NCI-H748 (cell line): ENCODE measurements around the gene C7orf33.
"Not testable (repeated sequence)": the region's sequence is repeated elsewhere in the genome, so short reads cannot be mapped to it uniquely, and the experiment has no call there.

Experiments used
- DNase-seq: peaks from one replicate; lab custom pipeline; 2025; ENCODE audit not compliant: unreplicated experiment; lab: John Stamatoyannopoulos, UW

C7orf33 gene

GRCh38 chr7:148579366-148579765, 11.2 kb upstream of the C7orf33 start:
- no peak for DNase-seq

GRCh38 chr7:148580446-148580845, 10.1 kb upstream of the C7orf33 start:
- no peak for DNase-seq

GRCh38 chr7:148581624-148582023, 8.9 kb upstream of the C7orf33 start:
- DNase-seq = no peak

- DNase-seq = no peak
Observed at GRCh38 chr7:148584154-148584827, 6.3 kb upstream of the C7orf33 start.

- no peak for DNase-seq
Observed at GRCh38 chr7:148585399-148585798, 5.2 kb upstream of the C7orf33 start.

GRCh38 chr7:148587076-148587475, 3.5 kb upstream of the C7orf33 start:
- DNase-seq = no peak

- DNase-seq = no peak
Observed at GRCh38 chr7:148588168-148588567, 2.4 kb upstream of the C7orf33 start.

- DNase-seq = peak; percentile 9
Observed at GRCh38 chr7:148588670-148589131, 1.9 kb upstream of the C7orf33 start.

GRCh38 chr7:148589640-148590039, 926 bp upstream of the C7orf33 start:
- no peak for DNase-seq

GRCh38 chr7:148596354-148596753, 5.8 kb downstream of the C7orf33 start:
- not testable (repeated sequence) for DNase-seq

- no peak for DNase-seq
Observed at GRCh38 chr7:148598351-148598750, 7.8 kb downstream of the C7orf33 start.

GRCh38 chr7:148605350-148605749, 14.8 kb downstream of the C7orf33 start:
- DNase-seq = no peak

- DNase-seq = no peak
Observed at GRCh38 chr7:148607151-148607661, 16.6 kb downstream of the C7orf33 start.

GRCh38 chr7:148609045-148609725, 18.6 kb downstream of the C7orf33 start:
- no peak for DNase-seq

GRCh38 chr7:148611692-148612091, 21.1 kb downstream of the C7orf33 start:
- peak; percentile 57 for DNase-seq

GRCh38 chr7:148615085-148615730, 24.6 kb downstream of the C7orf33 start:
- no peak for DNase-seq

GRCh38 chr7:148620749-148621359, 30.3 kb downstream of the C7orf33 start:
- no peak for DNase-seq

- DNase-seq = no peak
Observed at GRCh38 chr7:148621563-148621962, 31.0 kb downstream of the C7orf33 start.

- DNase-seq = peak; percentile 45
Observed at GRCh38 chr7:148622887-148623585, 32.5 kb downstream of the C7orf33 start.

- DNase-seq = no peak
Observed at GRCh38 chr7:148623586-148624282, 33.2 kb downstream of the C7orf33 start.
